HK-2 (cell line): ENCODE measurements around the gene PAQR3.

Source experiments
- DNase-seq: peaks from one replicate; pipeline ENCODE4 v3.0.0-alpha.2; 2018; ENCODE audit not compliant: unreplicated experiment

PAQR3 gene, protein sequence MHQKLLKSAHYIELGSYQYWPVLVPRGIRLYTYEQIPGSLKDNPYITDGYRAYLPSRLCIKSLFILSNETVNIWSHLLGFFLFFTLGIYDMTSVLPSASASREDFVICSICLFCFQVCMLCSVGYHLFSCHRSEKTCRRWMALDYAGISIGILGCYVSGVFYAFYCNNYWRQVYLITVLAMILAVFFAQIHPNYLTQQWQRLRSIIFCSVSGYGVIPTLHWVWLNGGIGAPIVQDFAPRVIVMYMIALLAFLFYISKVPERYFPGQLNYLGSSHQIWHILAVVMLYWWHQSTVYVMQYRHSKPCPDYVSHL

DNA sequence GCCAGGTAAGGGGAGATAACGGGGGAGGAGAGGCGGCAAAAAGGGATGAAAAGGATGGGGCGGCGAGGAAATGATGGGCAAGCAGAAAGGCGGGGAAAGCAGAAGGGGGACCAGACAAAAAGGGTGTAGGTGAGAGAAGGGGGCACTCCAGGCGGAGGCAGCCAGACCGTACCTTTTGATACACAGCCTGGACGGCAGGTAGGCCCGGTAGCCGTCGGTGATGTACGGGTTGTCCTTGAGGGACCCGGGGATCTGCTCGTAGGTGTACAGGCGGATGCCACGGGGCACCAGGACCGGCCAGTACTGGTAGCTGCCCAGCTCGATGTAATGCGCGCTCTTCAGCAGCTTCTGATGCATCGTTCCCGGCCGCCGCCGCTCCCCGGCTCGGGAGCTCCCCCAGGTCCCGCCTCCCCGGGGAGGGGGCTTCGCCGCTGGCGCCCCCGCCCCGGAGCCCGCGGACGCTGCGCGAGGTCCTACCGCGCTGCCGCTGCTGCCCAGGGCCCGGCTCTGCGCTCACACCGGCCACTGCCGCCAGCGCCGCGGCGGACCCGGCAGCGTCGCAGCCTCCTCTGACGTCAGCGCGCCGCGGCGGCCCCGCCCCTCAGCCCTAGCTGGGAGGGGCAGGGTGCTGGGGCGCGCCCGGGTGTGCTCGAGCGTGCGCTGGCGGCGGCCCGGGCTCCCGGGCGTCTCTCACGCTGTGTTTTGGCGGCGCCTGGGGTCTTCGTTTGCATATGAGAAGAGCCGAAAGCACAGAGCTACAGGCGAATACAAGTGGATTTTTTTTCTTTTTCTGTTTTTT lies at the start of gene PAQR3:
Gene PAQR3 (minus strand): TSS at position 571 of the 799 bp plus-strand sequence. CDS start 214 bp downstream, at position 357.
- DNase-seq = peak; percentile 80

DNA sequence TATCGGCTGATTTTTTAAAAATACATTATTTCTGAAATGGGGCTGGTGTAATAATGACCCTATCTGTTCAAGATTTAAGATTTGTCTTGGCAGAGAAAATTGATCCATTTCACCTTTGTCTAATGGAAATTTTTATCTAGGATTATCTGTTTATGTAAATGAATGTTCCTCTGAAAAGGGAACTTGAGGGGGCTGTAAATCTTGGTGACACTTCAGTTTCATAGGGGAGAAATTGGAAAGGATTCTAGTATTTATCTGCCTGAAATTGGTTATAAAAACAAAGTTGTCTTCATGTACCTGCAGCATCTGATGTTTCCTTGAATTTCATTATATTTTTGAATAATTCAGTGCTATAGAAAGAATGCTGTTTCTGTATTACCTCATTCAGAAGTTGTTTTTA lies 48.4 kb upstream of the PAQR3 start:
- no peak for DNase-seq

GRCh38 chr4:78984593-78984992 lies 45.4 kb upstream of the PAQR3 start:
- no peak for DNase-seq

- DNase-seq = no peak
Observed at GRCh38 chr4:78975865-78976264, 36.6 kb upstream of the PAQR3 start.

DNA sequence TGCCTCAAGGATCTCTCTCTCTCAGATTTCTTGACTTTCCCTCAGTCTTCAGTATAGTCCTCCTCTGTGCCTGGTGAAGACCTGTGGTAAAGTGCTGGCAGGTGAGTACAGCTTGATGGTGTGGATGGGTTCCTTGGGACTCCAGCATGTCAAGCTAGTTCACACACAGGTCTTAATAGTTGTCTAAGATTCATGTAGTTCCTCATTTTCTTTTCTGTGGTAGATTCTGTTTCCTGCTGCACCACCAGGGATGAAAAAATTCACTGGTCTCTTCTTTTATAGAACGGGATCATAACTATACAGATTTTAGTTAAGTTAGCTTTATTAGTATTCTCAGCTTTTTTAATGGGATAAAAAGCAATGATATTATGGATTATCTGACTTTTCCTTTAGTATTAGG lies 32.5 kb upstream of the PAQR3 start:
- no peak for DNase-seq

- DNase-seq = no peak
Observed at GRCh38 chr4:78971326-78971725, 32.1 kb upstream of the PAQR3 start.

DNA sequence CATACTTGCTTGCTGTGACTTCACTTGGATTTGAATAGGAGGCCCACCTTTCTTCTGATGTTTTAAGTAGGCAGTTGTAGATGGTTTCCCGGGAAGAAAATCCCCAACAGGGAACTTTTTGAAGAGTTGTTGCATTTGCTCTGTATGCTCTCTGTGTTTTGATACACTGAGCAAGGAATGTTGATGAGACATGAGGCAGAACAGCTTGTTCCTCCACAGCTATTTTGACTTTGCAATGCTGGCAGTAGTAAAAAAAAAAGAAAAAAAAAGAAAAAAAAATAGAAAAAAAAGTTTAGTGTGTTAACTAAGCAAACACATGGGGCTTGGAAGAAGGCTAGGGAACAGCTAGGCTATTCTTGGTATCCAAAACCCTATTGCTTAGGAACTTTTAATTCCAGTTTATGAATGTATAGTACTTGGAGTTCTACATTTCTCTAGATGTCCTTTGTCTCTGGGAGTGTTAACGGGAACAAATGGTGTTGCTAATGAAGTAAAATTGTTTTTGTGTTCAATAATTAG lies 23.4 kb upstream of the PAQR3 start:
- DNase-seq = no peak

DNA sequence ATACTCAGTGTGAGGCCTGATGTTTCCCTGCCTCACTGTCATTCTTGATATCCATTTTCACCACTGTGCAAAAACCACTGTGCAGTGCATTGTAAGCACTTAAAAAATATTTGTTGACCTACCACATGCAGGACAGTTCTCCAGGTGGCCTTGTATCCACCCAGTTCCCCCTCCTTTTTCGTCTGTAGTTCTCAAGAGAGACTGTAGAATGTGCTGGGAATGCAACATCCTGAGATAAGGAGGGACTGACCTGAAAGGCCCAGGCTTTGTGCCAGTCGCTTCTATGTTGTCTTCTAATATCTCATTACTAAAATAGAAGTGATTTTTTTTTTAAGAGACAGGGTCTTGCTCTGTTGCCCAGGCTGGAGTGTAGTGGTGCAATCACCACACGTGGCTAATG lies 21.7 kb upstream of the PAQR3 start:
- no peak for DNase-seq

- DNase-seq = no peak
Observed at GRCh38 chr4:78956975-78957374, 17.7 kb upstream of the PAQR3 start.

DNA sequence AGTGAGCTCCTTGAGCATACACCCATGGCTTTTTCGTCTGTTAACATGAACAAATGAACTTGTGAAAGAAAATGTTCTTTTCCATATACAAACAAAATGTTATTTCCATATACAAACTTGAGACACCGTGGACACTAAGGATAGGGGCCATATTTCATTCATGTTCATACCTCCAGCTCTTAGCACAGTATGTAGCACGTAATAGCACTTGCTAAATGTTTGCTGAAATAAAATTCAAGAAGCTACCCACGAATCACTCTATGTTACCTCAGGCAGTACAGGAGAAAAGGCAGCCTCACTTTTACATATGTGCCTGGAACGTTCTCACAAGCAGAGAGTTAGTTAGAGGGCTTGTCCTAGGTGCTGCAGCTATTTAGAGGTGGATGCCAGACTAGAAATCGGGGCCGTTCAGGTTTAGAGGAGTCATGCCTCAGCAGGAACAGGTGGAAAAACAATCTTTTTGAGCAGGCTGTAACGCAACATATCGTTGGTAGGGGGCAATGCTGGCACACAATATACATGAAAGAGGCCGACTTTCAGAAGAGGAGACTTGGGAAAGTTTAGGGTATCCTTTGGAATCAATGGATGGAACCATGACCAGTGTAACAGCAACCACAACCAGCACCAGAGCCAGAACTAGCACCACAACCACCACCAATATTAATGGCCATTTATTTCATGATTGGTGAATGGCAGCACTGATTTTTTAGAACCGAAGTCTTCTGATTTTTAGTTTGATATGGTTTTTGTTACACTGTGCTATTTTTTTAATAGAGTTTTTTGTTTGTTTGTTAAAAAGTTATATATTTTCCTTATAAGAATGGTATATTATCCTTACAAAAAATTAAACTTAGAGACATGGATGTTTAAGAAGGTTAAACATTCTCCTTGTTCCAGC lies 14.8 kb upstream of the PAQR3 start:
- no peak for DNase-seq

DNA sequence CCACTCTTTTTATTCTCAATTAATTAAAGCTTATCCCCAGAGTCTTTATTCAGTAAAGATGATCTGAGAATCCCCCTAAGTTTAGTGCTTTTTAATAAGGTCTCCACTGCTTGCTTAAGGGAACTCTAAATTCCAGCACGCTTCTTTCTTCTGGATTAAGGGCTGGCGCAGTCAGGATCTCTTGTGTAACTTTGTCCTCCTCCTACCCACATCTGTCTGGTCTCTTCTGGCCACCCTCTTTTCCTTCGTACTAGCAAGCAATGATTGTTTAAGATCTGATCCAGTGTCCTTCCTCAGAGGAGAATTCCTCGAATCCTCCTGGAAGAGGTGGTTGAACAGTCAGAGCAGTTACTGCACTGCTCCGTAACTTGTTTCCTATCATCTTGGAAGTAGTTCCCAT lies 14.0 kb upstream of the PAQR3 start:
- no peak for DNase-seq

GRCh38 chr4:78951862-78952472 lies 12.7 kb upstream of the PAQR3 start:
- no peak for DNase-seq

- no peak for DNase-seq
Observed at GRCh38 chr4:78949735-78950134, 10.5 kb upstream of the PAQR3 start.

DNA sequence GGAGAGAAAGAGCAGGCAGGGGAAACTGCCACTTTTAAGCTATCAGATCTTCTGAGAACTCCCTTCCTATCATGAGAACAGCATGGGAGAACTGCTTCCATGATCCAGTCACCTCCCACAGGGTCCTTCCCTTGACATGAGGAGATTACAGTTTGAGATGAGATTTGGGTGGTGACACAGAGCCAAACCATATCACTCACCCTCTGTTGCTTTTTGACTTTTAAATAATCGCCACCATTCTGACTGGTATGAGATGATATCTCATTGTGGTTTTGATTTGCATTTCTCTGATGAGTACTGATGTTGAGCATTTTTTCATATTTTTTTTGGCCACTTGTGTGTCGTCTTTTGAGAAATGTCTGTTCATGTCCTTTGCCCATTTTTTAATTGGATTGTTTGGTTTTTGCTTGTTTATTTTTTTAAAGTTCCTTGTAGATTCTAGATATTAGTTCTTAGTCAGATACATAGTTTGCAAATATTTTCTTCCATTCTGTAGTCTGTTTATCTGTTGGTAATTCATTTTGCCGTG lies 6.5 kb upstream of the PAQR3 start:
- DNase-seq = no peak

DNA sequence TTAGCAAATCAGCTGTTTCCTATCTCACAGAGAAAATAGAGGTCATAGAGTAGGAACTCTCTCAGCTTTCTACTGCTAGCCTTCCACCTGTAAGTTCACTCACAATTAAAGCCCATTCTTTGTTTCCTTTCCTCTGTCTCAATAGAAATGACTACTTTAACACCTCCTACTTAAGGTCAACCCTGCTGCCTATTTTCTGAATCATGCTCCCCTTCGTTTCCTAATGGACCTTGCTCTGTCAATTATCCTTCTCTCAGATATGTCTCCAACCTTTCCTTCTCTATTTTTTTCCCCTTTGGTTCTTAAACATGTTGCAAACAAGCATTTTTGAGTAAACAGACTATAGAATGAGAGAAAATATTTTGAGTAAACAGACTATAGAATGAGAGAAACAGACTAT lies 5.1 kb upstream of the PAQR3 start:
- DNase-seq = no peak

- DNase-seq = no peak
Observed at GRCh38 chr4:78940752-78941151, 1.5 kb upstream of the PAQR3 start.

DNA sequence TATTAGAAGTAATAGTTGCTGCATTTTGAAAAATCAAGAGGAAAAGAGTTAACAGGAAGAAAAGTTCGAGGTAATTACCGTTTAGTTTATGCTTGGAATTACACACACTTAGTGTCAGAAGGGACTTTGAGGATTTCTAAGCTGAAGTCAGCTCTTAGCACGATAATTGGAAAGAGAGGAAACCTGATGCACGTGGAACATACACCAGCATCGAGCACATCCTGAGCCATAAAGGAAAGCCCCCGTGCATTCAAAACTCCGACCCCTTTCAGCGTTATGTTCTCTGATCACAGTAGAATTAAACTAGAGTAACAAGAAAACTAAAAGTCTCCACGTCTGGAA lies 400 bp upstream of the PAQR3 start:
- no peak for DNase-seq

DNA sequence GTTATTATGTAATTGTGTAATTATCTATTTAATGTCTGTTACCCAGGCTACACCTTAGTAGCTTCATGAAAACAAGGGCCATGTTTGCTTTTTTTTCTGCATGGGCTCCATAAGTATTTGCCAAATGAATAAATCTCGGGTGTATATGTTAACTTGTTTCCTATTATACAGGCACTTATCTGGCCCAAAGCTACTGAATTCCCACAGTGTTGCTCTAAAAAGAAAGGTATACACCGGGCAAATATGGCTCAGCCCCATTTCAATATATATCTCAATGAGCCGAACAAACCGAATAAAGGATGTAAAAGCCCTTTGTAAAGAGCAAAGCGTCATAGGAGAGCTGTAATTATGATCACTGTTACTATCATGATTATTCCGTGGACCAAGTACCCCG lies 767 bp downstream of the PAQR3 start:
- DNase-seq = no peak

GRCh38 chr4:78937837-78938236 lies 1.4 kb downstream of the PAQR3 start:
- peak; percentile 16 for DNase-seq

- no peak for DNase-seq
Observed at GRCh38 chr4:78936989-78937388, 2.2 kb downstream of the PAQR3 start.

DNA sequence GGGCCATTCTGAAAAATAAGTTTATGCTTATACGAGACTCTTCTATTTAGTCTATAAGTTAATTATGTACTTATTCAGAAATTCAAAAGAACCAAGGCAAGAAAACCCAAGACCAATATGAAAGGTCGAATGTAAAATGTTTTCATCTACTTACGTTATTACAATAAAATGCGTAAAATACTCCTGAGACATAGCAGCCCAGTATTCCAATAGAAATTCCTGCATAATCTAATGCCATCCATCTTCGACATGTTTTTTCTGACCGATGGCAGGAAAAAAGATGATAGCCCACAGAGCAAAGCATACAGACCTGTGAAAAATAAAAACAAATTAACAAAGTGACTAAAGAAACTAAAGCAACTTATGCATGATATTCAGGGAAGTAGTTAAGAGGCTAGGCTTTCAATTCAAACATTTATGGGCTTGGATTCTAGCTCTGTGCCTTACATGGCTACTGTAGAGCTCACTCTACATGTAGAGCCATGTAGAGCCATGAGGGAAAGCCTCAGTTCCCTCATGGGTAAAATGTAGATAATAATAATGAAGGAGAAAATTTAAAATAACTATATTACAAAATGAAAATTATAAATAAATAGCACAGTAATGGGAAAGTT lies 9.1 kb downstream of the PAQR3 start:
- no peak for DNase-seq
